OCI-LY3 (cell line): ENCODE data around the gene COL4A1.

Source experiments
- H2AFZ ChIP-seq: fragments of 200-600, 300-600 bp; shearing (Covaris generic); 2 replicates; pipeline ENCODE4 v1.6.0; 2014; ENCODE audit warnings: antibody characterized with exemption, low read depth, low read length
- H3K27ac ChIP-seq: fragments of 200-600, 300-600 bp; sonication (generic); 2 replicates; pipeline ENCODE4 v1.5.1; 2014; ENCODE audit warnings: mild to moderate bottlenecking, low read length, moderate library complexity, mixed read lengths
- H3K27me3 ChIP-seq: fragments of 200-600, 300-600 bp; sonication (generic); 2 replicates; pipeline ENCODE4 v1.6.1; 2014; ENCODE audit warnings: low read depth, low read length, mixed read lengths
- H3K36me3 ChIP-seq: fragments of 200-600, 300-600 bp; sonication (generic); replicated peaks from 2 replicates; pipeline ENCODE3; 2014; ENCODE audit warnings: low read depth, low read length, mixed read lengths
- H3K4me1 ChIP-seq: fragments of 300-600, 200-600 bp; sonication (generic); 2 replicates; pipeline ENCODE4 v1.6.1; 2014; ENCODE audit warnings: low read length, mixed read lengths
- H3K4me2 ChIP-seq: fragments of 200-600, 300-600 bp; sonication (generic); 2 replicates; pipeline ENCODE4 v1.6.1; 2014; ENCODE audit warnings: low read length, mixed read lengths
- H3K4me3 ChIP-seq: fragments of 300-600, 200-600 bp; sonication (generic); 2 replicates; pipeline ENCODE4 v1.5.1; 2014; ENCODE audit warnings: antibody characterized with exemption, mild to moderate bottlenecking, low read length, moderate library complexity
- H3K79me2 ChIP-seq: fragments of 300-600, 200-600 bp; shearing (Covaris generic); 2 replicates; pipeline ENCODE4 v1.6.1; 2014; ENCODE audit warnings: mild to moderate bottlenecking, low read length, mixed read lengths
- H3K9ac ChIP-seq: fragments of 300-600, 200-600 bp; shearing (Covaris generic); 2 replicates; pipeline ENCODE4 v1.6.0; 2014; ENCODE audit warnings: mild to moderate bottlenecking, low read length, moderate library complexity
- H3K9me3 ChIP-seq: fragments of 200-600, 300-600 bp; shearing (Covaris generic); 2 replicates; pipeline ENCODE4 v1.6.1; 2014; ENCODE audit warnings: low read length, mixed read lengths; ENCODE audit not compliant: insufficient read depth
- H4K20me1 ChIP-seq: fragments of 200-600, 300-600 bp; sonication (generic); 2 replicates; pipeline ENCODE4 v1.6.1; 2016; ENCODE audit warnings: low read length, mixed read lengths; ENCODE audit not compliant: insufficient read depth
- EZH2phosphoT487 ChIP-seq: fragments of 200-600 bp; shearing (Covaris generic); IDR thresholded peaks from 2 replicates; pipeline ENCODE4 v1.6.1; 2018; ENCODE audit warnings: antibody characterized with exemption, mixed run types, low read depth
- TF ChIP-seq, protein P1 (sequence below): fragments of 200-600, 300-600 bp; sonication (generic); IDR thresholded peaks from 2 replicates; pipeline ENCODE4 v1.5.1; 2014; ENCODE audit warnings: antibody characterized with exemption, low read length, low read depth

The COL4A1 gene

DNA sequence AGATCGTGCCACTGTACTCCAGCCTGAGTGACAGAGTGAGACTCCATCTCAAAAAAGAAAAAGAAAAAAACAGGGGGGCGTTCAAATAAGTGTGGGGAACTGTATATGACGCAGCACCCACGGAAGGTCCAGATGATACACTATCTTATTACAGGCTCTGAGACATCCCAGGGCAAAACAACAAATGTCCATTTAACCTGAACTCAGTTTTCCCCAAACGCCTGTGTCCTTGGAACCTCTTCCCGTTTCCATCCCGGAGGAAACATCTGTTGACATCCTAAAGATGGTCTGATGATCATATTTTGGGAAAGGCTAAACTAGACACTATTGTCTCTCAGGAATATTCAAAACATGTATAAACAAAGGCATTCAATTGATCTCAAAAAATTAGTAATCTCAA lies 72.4 kb downstream of the COL4A1 start:
- TF ChIP-seq, protein P1, sequence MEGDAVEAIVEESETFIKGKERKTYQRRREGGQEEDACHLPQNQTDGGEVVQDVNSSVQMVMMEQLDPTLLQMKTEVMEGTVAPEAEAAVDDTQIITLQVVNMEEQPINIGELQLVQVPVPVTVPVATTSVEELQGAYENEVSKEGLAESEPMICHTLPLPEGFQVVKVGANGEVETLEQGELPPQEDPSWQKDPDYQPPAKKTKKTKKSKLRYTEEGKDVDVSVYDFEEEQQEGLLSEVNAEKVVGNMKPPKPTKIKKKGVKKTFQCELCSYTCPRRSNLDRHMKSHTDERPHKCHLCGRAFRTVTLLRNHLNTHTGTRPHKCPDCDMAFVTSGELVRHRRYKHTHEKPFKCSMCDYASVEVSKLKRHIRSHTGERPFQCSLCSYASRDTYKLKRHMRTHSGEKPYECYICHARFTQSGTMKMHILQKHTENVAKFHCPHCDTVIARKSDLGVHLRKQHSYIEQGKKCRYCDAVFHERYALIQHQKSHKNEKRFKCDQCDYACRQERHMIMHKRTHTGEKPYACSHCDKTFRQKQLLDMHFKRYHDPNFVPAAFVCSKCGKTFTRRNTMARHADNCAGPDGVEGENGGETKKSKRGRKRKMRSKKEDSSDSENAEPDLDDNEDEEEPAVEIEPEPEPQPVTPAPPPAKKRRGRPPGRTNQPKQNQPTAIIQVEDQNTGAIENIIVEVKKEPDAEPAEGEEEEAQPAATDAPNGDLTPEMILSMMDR, result no peak
- H3K9me3 ChIP-seq, result no peaks in the 10 kb centered on the region
- H3K27me3 ChIP-seq, result peaks cover 55% of the 10 kb centered on the region
- no peaks in the 10 kb centered on the region for H3K79me2 ChIP-seq
- no peaks in the 10 kb centered on the region for H3K4me1 ChIP-seq
- no peak overlapping the region for H3K9ac ChIP-seq
- no peak overlapping the region for H3K4me3 ChIP-seq
- no peaks in the 10 kb centered on the region for H3K36me3 ChIP-seq
- H4K20me1 ChIP-seq, result no peaks in the 10 kb centered on the region
- no peak overlapping the region for H3K27ac ChIP-seq
- no peak overlapping the region for H3K4me2 ChIP-seq
- no peak overlapping the region for H2AFZ ChIP-seq

DNA sequence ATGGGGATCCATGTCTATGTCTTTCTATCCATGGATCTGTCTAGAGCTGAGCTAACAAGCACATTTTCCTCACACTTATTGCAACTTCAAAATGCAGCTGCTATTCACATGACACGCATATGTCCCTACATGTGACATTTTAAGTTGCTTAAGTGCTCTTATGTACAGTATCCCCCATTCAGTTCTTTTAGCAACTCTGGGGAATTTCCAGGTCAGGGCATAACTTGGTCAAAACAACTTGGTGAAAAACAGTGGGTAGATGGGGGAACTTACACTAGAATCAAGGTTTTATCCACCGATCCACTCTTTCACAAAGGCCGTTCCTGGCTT lies 73.0 kb downstream of the COL4A1 start:
- Histone ChIP-seq H3K27ac (no peak overlapping the region), H3K9me3 (no peaks in the 10 kb centered on the region), H4K20me1 (no peaks in the 10 kb centered on the region), H3K36me3 (no peaks in the 10 kb centered on the region), H3K4me2 (no peak overlapping the region), H3K27me3 (peaks cover 52% of the 10 kb centered on the region), H3K79me2 (no peaks in the 10 kb centered on the region), H3K4me1 (no peaks in the 10 kb centered on the region), H3K4me3 (no peak overlapping the region), H3K9ac (no peak overlapping the region), H2AFZ (no peak overlapping the region)
- TF ChIP-seq, protein P1, result no peak
- TF ChIP-seq EZH2phosphoT487, result no peak

GRCh38 chr13:110233181-110233950 lies 73.6 kb downstream of the COL4A1 start:
- peaks cover 46% of the 10 kb centered on the region for H3K27me3 ChIP-seq
- no peak overlapping the region for H3K4me2 ChIP-seq
- H3K27ac ChIP-seq, result no peak overlapping the region
- H3K4me1 ChIP-seq, result no peaks in the 10 kb centered on the region
- no peaks in the 10 kb centered on the region for H3K9me3 ChIP-seq
- no peak overlapping the region for H3K9ac ChIP-seq
- H3K36me3 ChIP-seq, result no peaks in the 10 kb centered on the region
- no peak overlapping the region for H2AFZ ChIP-seq
- H3K79me2 ChIP-seq, result no peaks in the 10 kb centered on the region
- H3K4me3 ChIP-seq, result no peak overlapping the region
- H4K20me1 ChIP-seq, result no peaks in the 10 kb centered on the region
- TF ChIP-seq, protein P1, result no peak
- no peak for TF ChIP-seq EZH2phosphoT487

DNA sequence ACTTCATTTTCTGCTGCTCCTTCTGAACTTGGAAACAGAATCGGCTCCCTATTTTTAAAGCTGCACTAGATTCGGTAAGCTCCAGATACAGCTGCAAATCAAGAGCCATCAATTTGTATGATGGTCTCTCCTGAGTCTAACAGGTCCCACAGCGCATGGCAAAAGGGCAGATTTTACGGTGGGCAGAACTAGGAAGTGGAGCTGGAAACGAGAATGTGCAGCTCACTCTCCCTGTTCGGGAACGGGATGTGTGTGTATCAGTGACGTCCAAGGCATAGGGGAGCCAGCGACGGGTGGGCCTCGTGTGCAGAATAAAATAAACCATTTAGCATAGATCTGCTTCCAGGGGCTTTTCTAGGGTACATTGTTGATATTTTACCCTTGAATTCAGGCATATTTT lies 74.2 kb downstream of the COL4A1 start:
- H3K4me2 ChIP-seq, result no peak overlapping the region
- H3K36me3 ChIP-seq, result no peaks in the 10 kb centered on the region
- H3K9ac ChIP-seq, result no peak overlapping the region
- H3K27me3 ChIP-seq, result peaks cover 40% of the 10 kb centered on the region
- H4K20me1 ChIP-seq, result no peaks in the 10 kb centered on the region
- H3K4me1 ChIP-seq, result no peaks in the 10 kb centered on the region
- no peaks in the 10 kb centered on the region for H3K79me2 ChIP-seq
- H3K27ac ChIP-seq, result no peak overlapping the region
- H2AFZ ChIP-seq, result no peak overlapping the region
- no peak overlapping the region for H3K4me3 ChIP-seq
- no peaks in the 10 kb centered on the region for H3K9me3 ChIP-seq
- TF ChIP-seq, protein P1, result no peak
- no peak for TF ChIP-seq EZH2phosphoT487
